ENCODE measurements around the gene KRTAP5-7.

KRTAP5-7 gene

GRCh38 chr11:71545405-71545966, 18.4 kb downstream of the KRTAP5-7 start:
- TF ChIP-seq CREB1 (IDR thresholded peaks at IDR 0.05; ENCODE audit: low read depth) (no peak), ZBTB7A (IDR thresholded peaks at IDR 0.05; ENCODE audit: low read depth) (no peak), FOXM1 (IDR thresholded peaks at IDR 0.05; ENCODE audit: borderline replicate concordance, low read depth) (no peak), TCF12 (IDR thresholded peaks at IDR 0.05; ENCODE audit: low read depth) (no peak), EGR1 (IDR thresholded peaks at IDR 0.05) (no peak), TAF1 (IDR thresholded peaks at IDR 0.05; ENCODE audit: low read depth) (no peak), RAD21 (IDR thresholded peaks at IDR 0.05; ENCODE audit: low read depth) (no peak), USF1 (IDR thresholded peaks at IDR 0.05) (no peak), EP300 (IDR thresholded peaks at IDR 0.05; ENCODE audit: borderline replicate concordance) (no peak), TEAD4 (IDR thresholded peaks at IDR 0.05) (no peak), CEBPB (IDR thresholded peaks at IDR 0.05) (no peak)

- TF ChIP-seq RAD21 (IDR thresholded peaks at IDR 0.05; ENCODE audit: low read depth) (no peak), FOXM1 (IDR thresholded peaks at IDR 0.05; ENCODE audit: borderline replicate concordance, low read depth) (no peak), TEAD4 (IDR thresholded peaks at IDR 0.05) (no peak), CEBPB (IDR thresholded peaks at IDR 0.05) (no peak), EGR1 (IDR thresholded peaks at IDR 0.05) (no peak), EP300 (IDR thresholded peaks at IDR 0.05; ENCODE audit: borderline replicate concordance) (no peak), CREB1 (IDR thresholded peaks at IDR 0.05; ENCODE audit: low read depth) (no peak), TAF1 (IDR thresholded peaks at IDR 0.05; ENCODE audit: low read depth) (no peak), NFIC (IDR thresholded peaks at IDR 0.05) (no peak), MAX (IDR thresholded peaks at IDR 0.05) (no peak), REST (IDR thresholded peaks at IDR 0.05; ENCODE audit: low read depth) (no peak), ZBTB7A (IDR thresholded peaks at IDR 0.05; ENCODE audit: low read depth) (no peak)
Observed at GRCh38 chr11:71548120-71548519, 21.1 kb downstream of the KRTAP5-7 start, which contains the start of gene KRTAP5-9. KRTAP5-9 (plus strand) TSS chr11:71548420; CDS start chr11:71548658, 238 bp downstream.

GRCh38 chr11:71548716-71549151, 21.7 kb downstream of the KRTAP5-7 start:
- no peak for TF ChIP-seq CREB1 (IDR thresholded peaks at IDR 0.05; ENCODE audit: low read depth)
- no peak for TF ChIP-seq REST (IDR thresholded peaks at IDR 0.05; ENCODE audit: low read depth)
- TF ChIP-seq NFIC (IDR thresholded peaks at IDR 0.05), result no peak
- TF ChIP-seq TCF12 (IDR thresholded peaks at IDR 0.05; ENCODE audit: low read depth), result no peak
- TF ChIP-seq CEBPB (IDR thresholded peaks at IDR 0.05), result no peak
- TF ChIP-seq RAD21 (IDR thresholded peaks at IDR 0.05; ENCODE audit: low read depth), result no peak
- TF ChIP-seq FOXM1 (IDR thresholded peaks at IDR 0.05; ENCODE audit: borderline replicate concordance, low read depth), result no peak
- no peak for TF ChIP-seq TAF1 (IDR thresholded peaks at IDR 0.05; ENCODE audit: low read depth)
- no peak for TF ChIP-seq EP300 (IDR thresholded peaks at IDR 0.05; ENCODE audit: borderline replicate concordance)
- TF ChIP-seq EGR1 (IDR thresholded peaks at IDR 0.05), result no peak
- TF ChIP-seq TEAD4 (IDR thresholded peaks at IDR 0.05), result no peak
- no peak for TF ChIP-seq ZBTB7A (IDR thresholded peaks at IDR 0.05; ENCODE audit: low read depth)
- TF ChIP-seq YY1 (IDR thresholded peaks at IDR 0.05; ENCODE audit: low read depth), result no peak
- no peak for TF ChIP-seq MAX (IDR thresholded peaks at IDR 0.05)
- TF ChIP-seq USF1 (IDR thresholded peaks at IDR 0.05), result no peak

- TF ChIP-seq TEAD4 (IDR thresholded peaks at IDR 0.05) (no peak), USF1 (IDR thresholded peaks at IDR 0.05) (no peak), EGR1 (IDR thresholded peaks at IDR 0.05) (no peak), FOXM1 (IDR thresholded peaks at IDR 0.05; ENCODE audit: borderline replicate concordance, low read depth) (no peak), REST (IDR thresholded peaks at IDR 0.05; ENCODE audit: low read depth) (no peak), EP300 (IDR thresholded peaks at IDR 0.05; ENCODE audit: borderline replicate concordance) (no peak), YY1 (IDR thresholded peaks at IDR 0.05; ENCODE audit: low read depth) (no peak), TAF1 (IDR thresholded peaks at IDR 0.05; ENCODE audit: low read depth) (no peak), TCF12 (IDR thresholded peaks at IDR 0.05; ENCODE audit: low read depth) (no peak), CREB1 (IDR thresholded peaks at IDR 0.05; ENCODE audit: low read depth) (no peak), NFIC (IDR thresholded peaks at IDR 0.05) (no peak), RAD21 (IDR thresholded peaks at IDR 0.05; ENCODE audit: low read depth) (no peak)
Observed at GRCh38 chr11:71551711-71552110, 24.6 kb downstream of the KRTAP5-7 start.
